ENCODE data around the gene GRIN2D. TPM values are rescaled to one million over a fixed set of nuclear protein-coding genes. Genes with fewer than 3 reads are reported as not detected.

Gene GRIN2D
- total RNA-seq, 2 experiments from 2014 or later, result 0.06 TPM; not detected in 1

- Mint-ChIP-seq H3K27ac (no peak overlapping the region), H3K27me3 (peaks cover 39% of the 10 kb centered on the region), H3K36me3 (ENCODE audit: low read depth) (peaks cover under 1% of the 10 kb centered on the region), H3K4me1 (ENCODE audit: low read depth) (peaks cover 54% of the 10 kb centered on the region), H3K9me3 (no peaks in the 10 kb centered on the region), H3K4me3 (peak overlapping the region; percentile 42)
- CTCF ChIA-PET, result interaction anchor here (1.3 kb wide), 1 partner anchor 62 kb away, joined by 4 read pairs; no protein-coding TSS in a partner anchor
- Histone ChIP-seq H3K4me3 (ENCODE audit: low read length) (no peak overlapping the region), H3K27ac (ENCODE audit: low read depth in 1 of 2, low read length in 2 of 2) (no peak overlapping the region), H3K36me3 (ENCODE audit: insufficient read depth, low read length) (no peaks in the 10 kb centered on the region), H3K4me1 (ENCODE audit: insufficient read depth, low read length) (peaks cover 77% of the 10 kb centered on the region), H3K9me3 (ENCODE audit: control insufficient read depth in 1 of 2, insufficient read depth in 1 of 2, low read length in 2 of 2) (peaks cover 0 to 19% of the 10 kb centered on the region in 2 experiments), H3K27me3 (ENCODE audit: control insufficient read depth in 1 of 2, insufficient read depth in 2 of 2, low read length in 2 of 2) (peaks cover 34 to 42% of the 10 kb centered on the region in 2 experiments)
- ATAC-seq (ENCODE audit: poor library complexity) (no peak), DNase-seq (peak in 1 of 14 experiments; percentile 34)
- TF ChIP-seq, protein P1, sequence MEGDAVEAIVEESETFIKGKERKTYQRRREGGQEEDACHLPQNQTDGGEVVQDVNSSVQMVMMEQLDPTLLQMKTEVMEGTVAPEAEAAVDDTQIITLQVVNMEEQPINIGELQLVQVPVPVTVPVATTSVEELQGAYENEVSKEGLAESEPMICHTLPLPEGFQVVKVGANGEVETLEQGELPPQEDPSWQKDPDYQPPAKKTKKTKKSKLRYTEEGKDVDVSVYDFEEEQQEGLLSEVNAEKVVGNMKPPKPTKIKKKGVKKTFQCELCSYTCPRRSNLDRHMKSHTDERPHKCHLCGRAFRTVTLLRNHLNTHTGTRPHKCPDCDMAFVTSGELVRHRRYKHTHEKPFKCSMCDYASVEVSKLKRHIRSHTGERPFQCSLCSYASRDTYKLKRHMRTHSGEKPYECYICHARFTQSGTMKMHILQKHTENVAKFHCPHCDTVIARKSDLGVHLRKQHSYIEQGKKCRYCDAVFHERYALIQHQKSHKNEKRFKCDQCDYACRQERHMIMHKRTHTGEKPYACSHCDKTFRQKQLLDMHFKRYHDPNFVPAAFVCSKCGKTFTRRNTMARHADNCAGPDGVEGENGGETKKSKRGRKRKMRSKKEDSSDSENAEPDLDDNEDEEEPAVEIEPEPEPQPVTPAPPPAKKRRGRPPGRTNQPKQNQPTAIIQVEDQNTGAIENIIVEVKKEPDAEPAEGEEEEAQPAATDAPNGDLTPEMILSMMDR (IDR thresholded peaks at IDR 0.05), result no peak
- POLR2A ChIA-PET, result interaction anchor here (1.4 to 1.5 kb wide), 2 partner anchors 32 to 75 kb away, joined by 5 to 6 read pairs; partner anchors contain the start of genes SYNGR4 and TMEM143
- intact Hi-C loops (cut with DNase I, micrococcal nuclease), result loop anchor here in 1 of 2 experiments (5.0 kb wide), 1 partner anchor 34 kb away; the partner anchor contains the start of genes SYNGR4 and TMEM143
Observed at GRCh38 chr19:48396016-48396823, 2.8 kb downstream of the GRIN2D start.

DNA sequence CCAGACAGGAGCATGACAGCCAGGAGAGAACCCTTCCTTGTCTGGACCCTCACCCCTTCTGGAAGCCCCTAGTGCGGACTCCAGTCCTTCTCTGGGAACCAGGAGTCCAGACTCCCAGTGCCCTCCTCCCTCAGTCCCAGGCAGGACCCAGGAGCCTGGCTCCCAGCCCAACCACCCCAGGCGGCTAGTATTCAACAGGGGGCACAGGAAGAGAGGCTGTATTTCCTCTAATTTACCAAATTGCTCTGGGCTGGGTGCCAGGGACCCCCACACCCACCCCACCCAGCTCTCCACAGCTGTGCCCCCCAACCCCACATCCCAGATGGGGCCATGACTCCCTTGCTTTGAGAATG is 3.3 kb downstream of the GRIN2D start:
- CTCF ChIA-PET, result no interaction called here
- Histone ChIP-seq H3K4me3 (ENCODE audit: low read length) (no peak overlapping the region), H3K36me3 (ENCODE audit: insufficient read depth, low read length) (no peaks in the 10 kb centered on the region), H3K4me1 (ENCODE audit: insufficient read depth, low read length) (peaks cover 71% of the 10 kb centered on the region), H3K9me3 (ENCODE audit: control insufficient read depth in 1 of 2, insufficient read depth in 1 of 2, low read length in 2 of 2) (peaks cover 0 to 19% of the 10 kb centered on the region in 2 experiments), H3K27ac (ENCODE audit: low read depth in 1 of 2, low read length in 2 of 2) (no peak overlapping the region), H3K27me3 (ENCODE audit: control insufficient read depth in 1 of 2, insufficient read depth in 2 of 2, low read length in 2 of 2) (peaks cover 34 to 42% of the 10 kb centered on the region in 2 experiments)
- no peaks in the 10 kb centered on the region for H3K36me3 Mint-ChIP-seq (ENCODE audit: low read depth)
- TF ChIP-seq, protein P1 (IDR thresholded peaks at IDR 0.05), result no peak
- H3K9me3 Mint-ChIP-seq, result no peaks in the 10 kb centered on the region
- peaks cover 39% of the 10 kb centered on the region for H3K27me3 Mint-ChIP-seq
- ATAC-seq (ENCODE audit: poor library complexity) (no peak), DNase-seq (no peak)
- POLR2A ChIA-PET, result no interaction called here
- peak overlapping the region; percentile 90 for H3K4me3 Mint-ChIP-seq
- no peak overlapping the region for H3K27ac Mint-ChIP-seq
- intact Hi-C loops (cut with DNase I, micrococcal nuclease), result loop anchor here in 1 of 2 experiments (5.0 kb wide), 1 partner anchor 34 kb away; the partner anchor contains the start of genes SYNGR4 and TMEM143
- peaks cover 50% of the 10 kb centered on the region for H3K4me1 Mint-ChIP-seq (ENCODE audit: low read depth)

GRCh38 chr19:48397263-48398101 is 4.0 kb downstream of the GRIN2D start:
- Histone ChIP-seq H3K4me1 (ENCODE audit: insufficient read depth, low read length) (peaks cover 68% of the 10 kb centered on the region), H3K9me3 (ENCODE audit: control insufficient read depth in 1 of 2, insufficient read depth in 1 of 2, low read length in 2 of 2) (peaks cover 0 to 19% of the 10 kb centered on the region in 2 experiments), H3K36me3 (ENCODE audit: insufficient read depth, low read length) (no peaks in the 10 kb centered on the region), H3K27ac (ENCODE audit: low read depth in 1 of 2, low read length in 2 of 2) (no peak overlapping the region), H3K27me3 (ENCODE audit: control insufficient read depth in 1 of 2, insufficient read depth in 2 of 2, low read length in 2 of 2) (peaks cover 34 to 42% of the 10 kb centered on the region in 2 experiments), H3K4me3 (ENCODE audit: low read length) (peak overlapping the region; percentile 53)
- intact Hi-C loops (cut with DNase I, micrococcal nuclease), result loop anchor here in 1 of 2 experiments (5.0 kb wide), 1 partner anchor 35 kb away; the partner anchor contains the start of genes SYNGR4 and TMEM143
- Mint-ChIP-seq H3K36me3 (ENCODE audit: low read depth) (no peaks in the 10 kb centered on the region), H3K27ac (peak overlapping the region; percentile 64), H3K4me3 (peak overlapping the region; percentile 90), H3K9me3 (no peaks in the 10 kb centered on the region), H3K4me1 (ENCODE audit: low read depth) (peaks cover 48% of the 10 kb centered on the region), H3K27me3 (peaks cover 39% of the 10 kb centered on the region)
- CTCF ChIA-PET, result no interaction called here
- POLR2A ChIA-PET, result no interaction called here
- no peak for ATAC-seq (ENCODE audit: poor library complexity)
- DNase-seq, result peak in 1 of 14 experiments; percentile 31
- TF ChIP-seq, protein P1 (IDR thresholded peaks at IDR 0.05), result no peak
